SK-N-SH (cell line): ENCODE data around the gene CCDC47. TPM values are rescaled to one million over a fixed set of nuclear protein-coding genes. Genes with fewer than 3 reads are reported as not detected.
A peak's percentile ranks its signal among the peaks of the same experiment; 100 is the strongest.

Source experiments
- CTCF ChIA-PET: fragments of 300-600, 350-600 bp; formaldehyde crosslinking; extraction: SDS; loops from one replicate; lab custom pipeline; 2021; lab: Yijun Ruan, JAX
- POLR2A ChIA-PET: fragments of 350-600 bp; sonication (Branson Sonifier 250); formaldehyde crosslinking; extraction: SDS; loops from one replicate; lab custom pipeline; 2020; ENCODE audit warnings: antibody characterized with exemption, inconsistent platforms; lab: Yijun Ruan, JAX
- DNase-seq: peaks from one replicate; pipeline ENCODE4 v3.0.0; 2012
- H2AFZ ChIP-seq: fragments of 200-600 bp; sonication (generic); 2 replicates; pipeline ENCODE4 v1.8.1; 2016; ENCODE audit warnings: antibody characterized with exemption, mild to moderate bottlenecking, low read depth
- H3F3A ChIP-seq: fragments of 200-600 bp; sonication (generic); replicated peaks from 2 replicates; pipeline ENCODE3; 2016; ENCODE audit warnings: antibody characterized with exemption, mild to moderate bottlenecking; ENCODE audit not compliant: insufficient read depth
- H3K27ac ChIP-seq, 2 experiments: fragments of 200-500 bp in 1 of 2; fragments of 200-600 bp in 1 of 2; sonication (Bioruptor generic) in 1 of 2; sonication (generic), shearing (Covaris generic) in 1 of 2; 2 replicates each; pipeline versions ENCODE4 v1.5.1 to v1.6.1; 2014 to 2016; ENCODE audit warnings: low read depth in 2 of 2, inconsistent platforms in 1 of 2, low read length in 1 of 2, mild to moderate bottlenecking in 1 of 2, mixed read lengths in 1 of 2
- H3K27me3 ChIP-seq: fragments of 200-600 bp; sonication (generic), shearing (Covaris generic); 2 replicates; pipeline ENCODE4 v1.6.1; 2016; ENCODE audit warnings: mixed run types; ENCODE audit not compliant: insufficient read depth
- H3K36me3 ChIP-seq, 2 experiments: fragments of 200-500 bp in 1 of 2; fragments of 200-600 bp in 1 of 2; sonication (Bioruptor generic) in 1 of 2; sonication (generic) in 1 of 2; replicated peaks in 1 of 2; 2 replicates each; pipeline versions ENCODE3 to v1.5.1; 2014 to 2016; ENCODE audit warnings: low read length in 1 of 2, mild to moderate bottlenecking in 1 of 2; ENCODE audit not compliant: insufficient read depth in 2 of 2, control insufficient read depth in 1 of 2
- H3K4me1 ChIP-seq, 2 experiments: fragments of 200-500 bp in 1 of 2; fragments of 200-600 bp in 1 of 2; sonication (Bioruptor generic) in 1 of 2; sonication (generic), shearing (Covaris generic) in 1 of 2; 2 replicates each; pipeline versions ENCODE4 v1.5.1 to v1.6.1; 2014 to 2016; ENCODE audit warnings: low read depth in 1 of 2, low read length in 1 of 2, mixed run types in 1 of 2; ENCODE audit not compliant: insufficient read depth in 2 of 2, control insufficient read depth in 1 of 2
- H3K4me2 ChIP-seq: fragments of 200-600 bp; sonication (generic), shearing (Covaris generic); 2 replicates; pipeline ENCODE4 v1.6.1; 2017; ENCODE audit warnings: mixed run types
- H3K4me3 ChIP-seq, 2 experiments: fragments of 200-500 bp in 1 of 2; fragments of 200-600 bp in 1 of 2; sonication (Bioruptor generic) in 1 of 2; sonication (generic), shearing (Covaris generic) in 1 of 2; 2 replicates each; pipeline versions ENCODE4 v1.5.1 to v1.8.1; 2014 to 2016; ENCODE audit warnings: low read depth in 2 of 2, inconsistent platforms in 1 of 2, low read length in 1 of 2, mild to moderate bottlenecking in 1 of 2, mixed read lengths in 1 of 2, moderate library complexity in 1 of 2
- H3K79me2 ChIP-seq: fragments of 200-600 bp; sonication (generic); 2 replicates; pipeline ENCODE4 v1.8.1; 2017; ENCODE audit warnings: mild to moderate bottlenecking; ENCODE audit not compliant: insufficient read depth
- H3K9ac ChIP-seq: fragments of 200-600 bp; sonication (generic); 2 replicates; pipeline ENCODE4 v1.6.1; 2017; ENCODE audit warnings: mixed run types
- H3K9me2 ChIP-seq: fragments of 200-600 bp; sonication (generic); 2 replicates; pipeline ENCODE4 v1.6.1; 2017; ENCODE audit warnings: mixed run types
- H3K9me3 ChIP-seq: fragments of 200-600 bp; sonication (generic); 2 replicates; pipeline ENCODE4 v1.6.1; 2017; ENCODE audit warnings: mixed run types, mild to moderate bottlenecking, moderate library complexity
- H4K20me1 ChIP-seq: fragments of 200-600 bp; sonication (generic); 2 replicates; pipeline ENCODE4 v1.6.1; 2017; ENCODE audit warnings: mild to moderate bottlenecking, mixed run types; ENCODE audit not compliant: insufficient read depth
- CHD2 ChIP-seq: fragments of 150-350 bp; IDR thresholded peaks from 2 replicates; pipeline ENCODE4 v1.6.1; 2018; ENCODE audit warnings: low read length; ENCODE audit not compliant: partially characterized antibody
- ELF1 ChIP-seq: IDR thresholded peaks from 2 replicates; pipeline ENCODE4 v1.4.0; 2012
- EP300 ChIP-seq, 2 experiments: IDR thresholded peaks; 2 replicates each; pipeline versions ENCODE4 v1.4.0 to v1.6.1; 2012; ENCODE audit warnings: borderline replicate concordance in 1 of 2, low read depth in 1 of 2, low read length in 1 of 2
- EZH2phosphoT487 ChIP-seq: fragments of 200-600 bp; sonication (generic); IDR thresholded peaks from 2 replicates; pipeline ENCODE4 v1.6.1; 2017; ENCODE audit warnings: low read depth, mixed run types, mild to moderate bottlenecking, antibody characterized with exemption, moderate library complexity, borderline replicate concordance
- FOSL2 ChIP-seq: IDR thresholded peaks from 2 replicates; pipeline ENCODE4 v1.4.0; 2012; ENCODE audit warnings: low read depth, mild to moderate bottlenecking, moderate library complexity, borderline replicate concordance
- FOXJ3 ChIP-seq: sonication (generic); formaldehyde crosslinking; IDR thresholded peaks from 2 replicates; pipeline ENCODE4 v1.5.1; 2020; ENCODE audit warnings: mild to moderate bottlenecking, missing genetic modification reagents
- FOXM1 ChIP-seq: IDR thresholded peaks from 2 replicates; pipeline ENCODE4 v1.4.0; 2012; ENCODE audit warnings: low read depth, mild to moderate bottlenecking
- GATA2 ChIP-seq: sonication (generic); formaldehyde crosslinking; IDR thresholded peaks from 2 replicates; pipeline ENCODE4 v1.5.0; 2020; ENCODE audit warnings: mild to moderate bottlenecking, missing genetic modification reagents
- IRF3 ChIP-seq: fragments of 150-350 bp; IDR thresholded peaks from 2 replicates; pipeline ENCODE4 v1.6.1; 2016; ENCODE audit warnings: mild to moderate bottlenecking, low read depth, low read length
- JUND ChIP-seq: IDR thresholded peaks from 2 replicates; pipeline ENCODE4 v1.4.0; 2012
- MAX ChIP-seq: IDR thresholded peaks from 2 replicates; pipeline ENCODE4 v1.4.0; 2012; ENCODE audit warnings: low read depth
- MXI1 ChIP-seq: IDR thresholded peaks from 2 replicates; pipeline ENCODE4 v1.6.1; 2012; ENCODE audit warnings: mild to moderate bottlenecking, low read depth, low read length, improper control_type of control experiment
- NRF1 ChIP-seq: IDR thresholded peaks from 2 replicates; pipeline ENCODE4 v1.6.1; 2012; ENCODE audit warnings: low read depth, mild to moderate bottlenecking, low read length
- PBX3 ChIP-seq: IDR thresholded peaks from 2 replicates; pipeline ENCODE4; 2012
- POLR2AphosphoS5 ChIP-seq: IDR thresholded peaks from 2 replicates; pipeline ENCODE4 v1.6.1; 2012; ENCODE audit warnings: low read depth, low read length
- RAD21 ChIP-seq: IDR thresholded peaks from 2 replicates; pipeline ENCODE4 v1.6.1; 2012; ENCODE audit warnings: mild to moderate bottlenecking, low read length
- SMC3 ChIP-seq: IDR thresholded peaks from 2 replicates; pipeline ENCODE4 v1.6.1; 2012; ENCODE audit warnings: low read depth, low read length, improper control_type of control experiment
- TCF12 ChIP-seq: IDR thresholded peaks from 2 replicates; pipeline ENCODE4 v1.4.0; 2012
- USF2 ChIP-seq: fragments of 150-350 bp; IDR thresholded peaks from 2 replicates; pipeline ENCODE4 v1.6.1; 2017; ENCODE audit warnings: antibody characterized with exemption, low read length, low read depth, borderline replicate concordance
- YY1 ChIP-seq: IDR thresholded peaks from 2 replicates; pipeline ENCODE4 v1.4.0; 2012; ENCODE audit warnings: low read depth, mild to moderate bottlenecking
- WGBS: methylation state at CpG from one replicate; pipeline ENCODE4 v1.1.6; 2017; ENCODE audit warnings: low lambda C conversion rate; 5-methylcytosine and 5-hydroxymethylcytosine counted together
- polyA plus RNA-seq, 3 experiments: library from polyadenylated mRNA; depleted of rRNA; stranded (reverse); fragments of >200 nt; gene quantifications; 2 replicates each; pipeline ENCODE4 v1.2.3, GENCODE V29; 2012

CCDC47 gene
- polyA plus RNA-seq, 1 of the 3 experiments (the other 2 are of a cell fraction): 76.6 TPM

DNA sequence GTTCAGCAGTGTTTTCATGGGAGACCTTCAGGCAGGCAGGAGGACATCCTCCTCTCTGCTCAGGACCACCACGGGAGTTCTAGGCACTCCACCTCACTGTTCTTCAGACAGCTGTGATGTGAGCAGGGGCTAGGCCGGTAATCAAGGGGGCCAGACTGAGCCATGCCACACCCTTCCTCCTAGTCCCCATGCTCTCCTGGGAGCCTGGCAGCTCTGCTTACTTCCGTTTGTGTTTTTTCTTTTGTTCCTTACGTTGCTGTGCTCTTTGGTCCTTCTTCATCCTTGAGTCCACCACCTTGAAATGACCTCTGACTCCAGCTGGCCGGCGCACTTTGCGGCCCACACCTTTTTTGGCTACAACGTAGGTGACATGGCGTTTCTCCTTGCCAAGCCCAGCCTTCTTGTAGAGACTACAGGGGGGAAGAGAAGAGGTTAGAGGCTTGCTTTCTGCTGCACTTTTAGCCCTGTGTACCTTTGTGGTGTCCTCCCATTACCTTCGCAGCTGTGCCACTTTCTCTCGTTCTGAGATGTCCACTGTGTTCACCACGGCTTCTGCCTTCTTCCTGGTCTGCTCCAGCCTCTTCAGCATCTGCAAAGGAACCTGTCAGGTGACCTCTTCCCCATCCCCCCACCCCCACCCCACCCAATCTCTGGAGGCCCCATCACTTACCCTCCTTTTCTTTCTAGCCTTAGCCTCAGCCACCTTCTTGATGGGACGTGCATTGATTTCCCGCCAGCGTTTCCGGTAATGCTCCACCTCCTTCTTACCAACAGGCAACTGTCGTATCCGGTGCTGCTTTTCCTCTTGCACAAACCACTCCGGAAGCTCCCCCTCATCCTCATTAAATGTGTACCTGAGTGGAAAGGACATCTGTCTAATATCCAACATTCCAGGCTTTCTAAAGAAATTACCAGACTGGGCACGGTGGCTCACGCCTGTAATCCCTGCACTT is 46.5 kb upstream of the CCDC47 start:
- no peak overlapping the region for H3K4me3 ChIP-seq
- H3K9me2 ChIP-seq: no peaks in the 10 kb centered on the region
- no peaks in the 10 kb centered on the region for H3K27me3 ChIP-seq
- CTCF ChIA-PET: interaction anchor here (0.6 to 2.8 kb wide), 9 partner anchors 7 to 246 kb away, joined by 3 to 10 read pairs (median 8); no protein-coding TSS in a partner anchor
- no peak overlapping the region for H3K4me2 ChIP-seq
- no peaks in the 10 kb centered on the region for H3K9me3 ChIP-seq
- H3K79me2 ChIP-seq: peaks cover 35% of the 10 kb centered on the region
- H4K20me1 ChIP-seq: peaks cover 23% of the 10 kb centered on the region; the same call in 1 of the 2 replicates
- no peak for DNase-seq
- H3F3A ChIP-seq: peaks cover 77% of the 10 kb centered on the region
- H3K9ac ChIP-seq: no peak overlapping the region
- TF ChIP-seq POLR2AphosphoS5 (0 out of 2 replicates have a peak, but pooled peaks have one; percentile 38), MXI1 (no peak)
- TF ChIP-seq, all 33 proteins: peak for 1
- Histone ChIP-seq H3K27ac (no peak overlapping the region), H3K4me1 (peaks cover 0 to 5% of the 10 kb centered on the region in 2 experiments; a peak in 1 of 4 replicates), H3K36me3 (peaks cover 93 to 96% of the 10 kb centered on the region in 2 experiments), H2AFZ (no peak overlapping the region)
- 85% methylated on average over 21 of the region's 21 CpGs for WGBS
- POLR2A ChIA-PET: no interaction called here

DNA sequence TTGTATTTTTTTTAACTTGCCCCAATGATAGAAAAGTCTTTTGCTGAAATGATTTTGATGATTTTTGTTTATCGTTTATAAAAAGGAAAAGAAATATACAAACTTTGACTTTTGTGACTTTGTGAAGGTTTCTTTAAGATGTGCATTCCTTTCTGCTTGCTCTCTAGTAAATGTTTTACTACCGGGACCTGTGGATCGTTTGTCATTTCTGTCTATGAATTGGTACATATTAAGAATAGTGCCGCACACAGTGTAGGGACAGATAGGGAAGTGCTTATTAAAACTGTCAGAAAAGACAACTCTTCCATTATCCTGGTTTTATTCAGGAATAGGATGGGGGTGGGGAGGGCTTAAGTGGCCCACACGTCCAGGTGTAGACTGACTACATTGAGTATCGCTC is 45.7 kb upstream of the CCDC47 start:
- no peak overlapping the region for H3K4me3 ChIP-seq
- H3K79me2 ChIP-seq: peaks cover 28% of the 10 kb centered on the region; the same call in 1 of the 2 replicates
- POLR2A ChIA-PET: interaction anchor here (1.0 kb wide), 1 partner anchor 8 kb away, joined by 7 read pairs; the partner anchor contains the start of gene PSMC5
- H3K9me2 ChIP-seq: no peaks in the 10 kb centered on the region
- peaks cover 93 to 96% of the 10 kb centered on the region in 2 experiments for H3K36me3 ChIP-seq
- no peak overlapping the region for H2AFZ ChIP-seq
- 78% methylated on average over 6 of the region's 6 CpGs for WGBS
- H3F3A ChIP-seq: peaks cover 77% of the 10 kb centered on the region
- DNase-seq: no peak
- TF ChIP-seq EZH2phosphoT487 (no peak), FOXM1 (no peak), FOSL2 (no peak), EP300 (IDR thresholded peaks at IDR 0.05; ENCODE audit: borderline replicate concordance in 1 of 2, low read depth in 1 of 2, low read length in 1 of 2) (no peak), MAX (no peak), RAD21 (no peak), MXI1 (no peak), PBX3 (no peak), FOXJ3 (CRISPR knock-in tag) (no peak), NRF1 (no peak), JUND (no peak), CHD2 (no peak), SMC3 (no peak), YY1 (no peak), ELF1 (no peak), GATA2 (no peak), TCF12 (no peak), IRF3 (no peak), USF2 (no peak)
- no peaks in the 10 kb centered on the region; a peak in 1 of 4 replicates for H3K4me1 ChIP-seq
- H3K4me2 ChIP-seq: no peak overlapping the region
- CTCF ChIA-PET: interaction anchor here (0.6 to 2.0 kb wide), 7 partner anchors 9 to 245 kb away, joined by 3 to 10 read pairs (median 5); no protein-coding TSS in a partner anchor
- no peak overlapping the region for H3K27ac ChIP-seq
- no peak overlapping the region for H3K9ac ChIP-seq
- no peaks in the 10 kb centered on the region for H3K9me3 ChIP-seq
- no peaks in the 10 kb centered on the region for H3K27me3 ChIP-seq
- peaks cover 23% of the 10 kb centered on the region; the same call in 1 of the 2 replicates for H4K20me1 ChIP-seq
